Islet of Langerhans (tissue), 1 donor: ENCODE measurements around the gene FBXW8.

Source experiments
- FAIRE-seq: peaks from one replicate; lab custom pipeline; 2011; peaks lifted over from hg19 to GRCh38; lab: Jason Lieb, UNC

FBXW8 gene

GRCh38 chr12:117024961-117025480 lies 114.3 kb downstream of the FBXW8 start:
- no peak for FAIRE-seq

DNA sequence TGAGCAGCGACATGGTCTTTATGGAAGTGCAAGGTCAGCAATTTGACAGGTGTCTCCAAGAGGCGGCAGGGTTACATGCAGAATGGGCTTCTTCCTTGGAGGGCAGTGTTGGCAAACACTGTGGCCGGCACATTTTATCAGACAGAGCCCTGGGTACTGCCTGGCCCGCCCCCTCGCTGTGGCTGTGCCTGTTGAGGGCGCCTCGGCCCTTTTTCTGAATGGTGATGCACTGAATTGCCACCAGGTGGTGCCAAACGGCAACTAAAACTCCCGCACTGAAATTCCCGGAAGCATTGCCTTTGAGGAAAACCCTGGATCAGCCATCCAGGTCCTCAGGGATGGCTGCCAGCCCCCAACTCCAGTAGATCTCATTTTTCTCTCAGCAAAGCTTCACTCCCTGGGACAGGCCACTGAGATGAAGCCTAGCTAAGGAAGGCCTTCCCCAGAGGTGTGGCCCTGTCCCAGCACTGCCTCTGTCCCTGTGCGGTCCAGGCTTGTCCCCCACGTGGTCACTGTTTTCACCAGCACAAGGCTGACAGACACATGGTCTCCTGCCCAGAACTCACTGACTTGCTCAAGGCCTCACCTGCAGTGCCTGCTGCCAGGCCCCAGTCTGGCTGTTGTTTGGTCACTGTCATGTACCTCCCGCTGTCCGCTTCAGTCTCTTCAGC lies 114.9 kb downstream of the FBXW8 start:
- FAIRE-seq = peak; percentile 80

- no peak for FAIRE-seq
These were observed 115.6 kb downstream of the FBXW8 start for GRCh38 chr12:117026343-117026742.

GRCh38 chr12:117026921-117027250 lies 116.1 kb downstream of the FBXW8 start:
- no peak for FAIRE-seq

DNA sequence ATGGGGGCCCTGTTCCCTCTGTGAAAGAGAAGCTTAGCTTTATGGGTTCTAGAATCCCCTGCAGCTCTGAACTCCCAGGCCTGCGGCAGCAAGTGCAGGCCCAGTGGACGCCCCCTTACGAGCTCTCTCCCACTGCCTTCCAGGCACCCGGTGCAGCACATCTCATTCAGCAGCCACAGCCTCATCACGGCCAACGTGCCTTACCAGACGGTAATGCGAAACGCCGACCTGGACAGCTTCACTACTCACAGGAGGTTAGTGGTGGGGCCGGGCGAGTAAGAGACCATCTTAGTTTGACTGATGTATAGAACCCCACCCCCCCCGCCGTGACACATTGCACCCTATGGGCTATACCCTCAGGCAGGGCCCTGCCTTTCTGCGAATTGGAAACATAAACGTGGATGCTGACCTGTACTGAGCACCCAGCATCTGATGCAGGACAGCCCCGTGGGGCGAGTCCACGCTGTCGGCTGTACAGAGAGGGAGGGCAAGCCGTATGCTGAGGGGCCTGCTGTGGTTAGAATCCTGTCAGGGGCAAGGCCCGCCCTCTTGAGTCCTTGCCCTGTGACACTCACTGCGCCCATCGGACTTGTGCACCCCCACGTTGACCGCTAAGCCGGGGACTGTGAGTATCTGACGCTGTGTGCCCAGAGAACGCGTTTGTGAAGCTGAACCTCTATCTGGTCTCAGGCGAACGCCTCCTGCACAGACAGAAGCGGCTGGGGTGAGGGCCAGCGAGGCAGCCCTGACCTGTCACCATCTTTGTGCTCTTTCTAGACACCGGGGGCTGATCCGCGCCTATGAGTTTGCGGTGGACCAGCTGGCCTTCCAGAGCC lies 116.7 kb downstream of the FBXW8 start:
- FAIRE-seq = no peak

GRCh38 chr12:117028254-117028653 lies 117.5 kb downstream of the FBXW8 start:
- no peak for FAIRE-seq

- no peak for FAIRE-seq
These were observed 119.6 kb downstream of the FBXW8 start for GRCh38 chr12:117030187-117030900.

GRCh38 chr12:117031843-117032592 lies 121.3 kb downstream of the FBXW8 start:
- FAIRE-seq = no peak

DNA sequence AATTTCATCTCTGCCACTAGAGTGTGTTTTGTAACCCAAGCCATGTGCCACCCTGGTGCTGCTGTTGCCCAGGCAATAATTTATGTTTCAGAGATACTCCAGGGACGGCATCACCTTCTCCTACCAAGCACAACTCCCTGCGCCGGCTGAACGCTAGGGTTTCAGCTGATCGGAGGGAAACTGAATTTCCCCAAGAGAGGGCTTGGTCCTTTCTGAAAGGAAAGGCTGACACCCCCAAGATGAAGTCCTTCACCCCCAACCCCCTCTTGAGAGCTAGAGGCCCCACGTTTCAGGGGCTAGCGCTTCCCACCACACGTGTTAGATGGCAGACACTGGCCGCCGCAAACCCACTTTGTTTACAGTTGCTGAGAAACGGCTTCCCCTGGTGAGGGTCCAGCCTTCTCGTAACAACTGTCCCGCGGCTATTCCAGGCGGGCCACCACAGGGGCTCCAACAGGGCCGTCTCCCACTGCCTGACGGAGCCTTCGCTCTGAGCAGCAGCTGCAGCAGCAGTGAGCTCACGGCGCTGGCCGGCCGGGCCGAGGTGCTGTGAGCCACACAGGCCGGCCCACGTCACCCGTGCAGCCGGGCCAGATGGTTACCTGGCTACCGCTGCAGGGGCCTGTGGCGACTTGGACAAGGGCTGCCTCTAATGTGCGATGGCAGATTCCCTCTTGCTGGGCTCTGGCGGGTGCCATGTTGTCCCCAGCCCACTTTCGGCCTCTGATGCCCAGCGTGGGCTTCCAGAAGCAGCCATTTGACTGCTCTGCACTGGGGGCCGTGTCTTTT lies 122.0 kb downstream of the FBXW8 start:
- FAIRE-seq = no peak

- FAIRE-seq = peak; percentile 82
These were observed 122.9 kb downstream of the FBXW8 start for GRCh38 chr12:117033382-117034221.

DNA sequence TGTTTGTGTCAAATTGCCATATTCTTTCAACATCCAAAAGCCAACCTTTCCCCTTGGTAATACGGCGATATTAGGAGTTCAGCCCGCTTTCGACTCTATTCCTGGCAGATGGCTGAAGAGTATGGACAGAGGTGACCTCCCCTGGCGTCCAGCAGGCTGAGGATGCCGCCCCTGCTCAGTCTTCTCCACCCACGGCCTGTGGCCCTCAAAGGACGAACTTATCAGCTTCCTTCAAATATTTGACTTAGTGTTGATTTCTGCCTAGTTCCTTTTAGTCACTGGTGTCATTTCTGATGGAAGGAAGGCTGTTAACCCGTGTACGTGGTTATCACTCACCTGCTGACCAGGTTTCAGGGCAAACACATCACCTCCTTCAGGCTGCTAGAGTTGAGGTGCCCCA lies 123.5 kb downstream of the FBXW8 start:
- FAIRE-seq = no peak

DNA sequence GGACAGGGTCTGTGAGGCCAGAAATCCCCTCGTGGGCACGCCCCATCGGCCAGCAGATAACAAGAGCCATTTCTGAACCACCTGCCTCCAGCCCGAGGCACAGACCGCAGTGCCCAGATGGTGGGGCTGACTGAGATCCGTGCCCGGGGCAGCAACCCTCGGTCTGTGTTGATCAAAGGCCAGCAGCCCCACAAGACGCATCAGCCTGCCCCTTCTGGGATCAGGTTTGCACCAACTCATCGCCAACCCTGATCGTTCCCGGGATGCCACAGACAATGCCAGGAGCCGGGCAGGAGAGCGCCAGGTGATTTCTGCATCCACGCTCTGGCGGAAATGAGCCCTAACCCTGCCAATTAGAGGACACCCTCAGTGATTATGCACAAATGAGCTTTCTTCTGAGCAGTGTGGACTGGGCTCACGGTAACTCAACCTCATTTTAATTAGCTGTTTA lies 124.0 kb downstream of the FBXW8 start:
- no peak for FAIRE-seq

GRCh38 chr12:117035287-117035686 lies 124.5 kb downstream of the FBXW8 start:
- FAIRE-seq = no peak

DNA sequence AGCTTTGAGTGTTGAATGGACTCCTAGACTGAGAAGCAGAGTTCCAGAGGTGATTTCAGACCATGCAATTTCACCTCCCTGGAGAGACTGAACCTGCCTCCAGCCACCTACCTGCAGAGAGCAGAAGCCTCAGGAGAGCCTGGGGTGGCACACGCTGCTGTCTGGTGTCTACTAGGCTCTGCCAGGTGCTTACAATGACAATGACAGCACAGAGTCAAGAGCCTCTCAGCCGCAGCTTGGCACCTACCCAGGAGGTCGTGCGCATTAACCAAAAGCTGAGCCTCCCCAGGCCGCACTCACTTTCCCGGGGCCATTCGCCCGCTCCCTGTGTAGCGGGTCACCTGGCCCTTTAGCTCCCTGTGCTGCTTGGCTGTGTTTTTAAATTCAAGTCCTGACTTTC lies 125.3 kb downstream of the FBXW8 start:
- FAIRE-seq = no peak

GRCh38 chr12:117036547-117036946 lies 125.8 kb downstream of the FBXW8 start:
- no peak for FAIRE-seq

DNA sequence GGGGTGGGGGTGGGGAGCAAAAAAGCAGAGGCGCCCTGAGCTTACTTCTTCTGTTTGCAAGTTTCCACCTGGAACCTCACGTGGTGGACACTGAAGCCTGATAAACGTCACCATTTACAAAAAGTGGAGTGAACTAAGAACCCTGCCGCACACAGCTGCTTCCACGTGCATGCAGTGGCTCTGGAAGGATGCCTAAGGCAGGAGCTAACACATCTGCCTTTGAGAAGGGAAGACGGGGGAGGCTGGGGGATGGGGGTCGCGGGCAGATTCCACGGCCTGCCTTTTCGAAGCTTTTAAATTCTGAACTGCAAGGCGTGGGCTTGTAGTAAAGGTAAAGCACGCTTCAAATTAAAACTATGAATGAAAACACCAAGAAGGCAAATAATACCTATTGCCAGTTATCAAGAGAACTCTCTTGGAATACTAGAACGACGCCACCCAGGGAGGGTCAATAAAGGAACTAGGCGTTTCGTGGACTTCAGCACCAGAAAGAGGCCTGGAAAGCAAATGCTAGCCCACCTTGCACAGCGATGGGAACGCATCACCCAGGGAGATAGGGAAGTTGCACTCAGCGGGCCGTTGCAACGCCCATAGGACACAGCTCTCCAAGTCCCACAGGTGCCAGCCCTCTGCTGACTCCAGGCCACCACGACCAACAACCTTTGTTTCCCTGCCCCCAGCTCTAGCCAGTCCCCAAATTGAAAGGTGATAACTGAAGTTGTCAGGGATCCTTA lies 126.7 kb downstream of the FBXW8 start:
- no peak for FAIRE-seq

GRCh38 chr12:117038023-117038680 lies 127.4 kb downstream of the FBXW8 start:
- no peak for FAIRE-seq

DNA sequence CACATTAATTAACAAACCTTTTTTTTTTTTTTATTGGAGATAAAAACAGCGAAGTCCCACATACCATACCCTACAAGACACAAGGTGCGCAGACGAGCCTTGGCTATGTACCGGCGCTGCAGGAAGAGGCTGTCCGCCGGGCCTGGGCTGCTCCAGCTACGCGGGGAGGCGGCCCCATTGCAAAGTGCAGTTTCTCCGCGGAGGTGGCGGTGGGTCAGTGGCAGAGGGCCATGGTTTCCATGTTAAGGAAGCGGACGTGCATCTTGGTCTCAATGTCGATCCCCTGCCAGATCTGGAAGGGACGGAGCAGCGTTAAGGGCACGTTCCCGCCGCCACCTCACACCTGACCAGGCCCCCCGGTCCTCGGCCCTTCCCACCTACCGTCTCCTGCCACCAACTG lies 128.2 kb downstream of the FBXW8 start:
- no peak for FAIRE-seq

DNA sequence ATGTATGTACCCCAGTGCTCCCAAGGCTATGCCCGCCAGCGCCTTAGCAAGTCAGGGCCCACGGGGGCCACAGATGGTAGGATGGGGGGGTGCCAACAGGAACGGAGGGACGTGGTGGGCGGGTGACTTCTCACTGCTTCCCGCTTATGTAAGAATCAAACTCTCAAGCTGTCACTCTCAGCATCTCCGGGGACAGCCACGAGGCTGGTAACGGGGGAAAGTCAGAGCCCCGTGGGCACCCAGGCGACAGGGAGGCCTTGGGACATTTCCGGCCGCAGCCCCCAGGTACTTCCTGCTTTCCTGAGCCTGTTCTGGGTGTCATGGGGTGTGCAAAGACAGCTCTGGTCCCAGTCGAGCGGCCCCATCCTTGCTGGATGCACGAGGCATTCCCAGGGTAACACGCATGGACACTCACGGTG lies 129.2 kb downstream of the FBXW8 start:
- FAIRE-seq = no peak
